Central memory CD8-positive, alpha-beta T cell (primary cell): ENCODE results near the gene NATD1.
A peak's percentile ranks its signal among the peaks of the same experiment; 100 is the strongest.

Source experiments
- ATAC-seq: fragments of 150-1000 bp; cut with Tn5 transposase; replicated peaks from 2 replicates; pipeline ENCODE4 v1.10.0; 2022; ENCODE audit warnings: mild to moderate bottlenecking, moderate FRiP score, moderate number of reproducible peaks; ENCODE audit not compliant: poor library complexity, severe bottlenecking; ENCODE audit errors: extremely low read depth
- DNase-seq, 2 donors: peaks; one replicate each; pipeline ENCODE4 v3.0.0; 2021; ENCODE audit warnings: low spot score in 2 of 2
- H3K27ac Mint-ChIP-seq: one replicate; pipeline ENCODE4 v1.8.0; 2022; ENCODE audit warnings: low read depth, mild to moderate bottlenecking, moderate library complexity, mixed read lengths
- H3K27me3 Mint-ChIP-seq: one replicate; pipeline ENCODE4 v1.8.0; 2022; ENCODE audit warnings: mixed read lengths
- H3K36me3 Mint-ChIP-seq: one replicate; pipeline ENCODE4 v1.8.0; 2022; ENCODE audit warnings: mild to moderate bottlenecking, moderate library complexity, mixed read lengths; ENCODE audit not compliant: insufficient read depth
- H3K4me1 Mint-ChIP-seq: one replicate; pipeline ENCODE4 v1.8.0; 2022; ENCODE audit warnings: mixed read lengths
- H3K4me3 Mint-ChIP-seq: one replicate; pipeline ENCODE4 v1.8.0; 2022; ENCODE audit warnings: mild to moderate bottlenecking, moderate library complexity, mixed read lengths
- H3K9me3 Mint-ChIP-seq: one replicate; pipeline ENCODE4 v1.8.0; 2022; ENCODE audit warnings: mixed read lengths

The NATD1 gene

DNA sequence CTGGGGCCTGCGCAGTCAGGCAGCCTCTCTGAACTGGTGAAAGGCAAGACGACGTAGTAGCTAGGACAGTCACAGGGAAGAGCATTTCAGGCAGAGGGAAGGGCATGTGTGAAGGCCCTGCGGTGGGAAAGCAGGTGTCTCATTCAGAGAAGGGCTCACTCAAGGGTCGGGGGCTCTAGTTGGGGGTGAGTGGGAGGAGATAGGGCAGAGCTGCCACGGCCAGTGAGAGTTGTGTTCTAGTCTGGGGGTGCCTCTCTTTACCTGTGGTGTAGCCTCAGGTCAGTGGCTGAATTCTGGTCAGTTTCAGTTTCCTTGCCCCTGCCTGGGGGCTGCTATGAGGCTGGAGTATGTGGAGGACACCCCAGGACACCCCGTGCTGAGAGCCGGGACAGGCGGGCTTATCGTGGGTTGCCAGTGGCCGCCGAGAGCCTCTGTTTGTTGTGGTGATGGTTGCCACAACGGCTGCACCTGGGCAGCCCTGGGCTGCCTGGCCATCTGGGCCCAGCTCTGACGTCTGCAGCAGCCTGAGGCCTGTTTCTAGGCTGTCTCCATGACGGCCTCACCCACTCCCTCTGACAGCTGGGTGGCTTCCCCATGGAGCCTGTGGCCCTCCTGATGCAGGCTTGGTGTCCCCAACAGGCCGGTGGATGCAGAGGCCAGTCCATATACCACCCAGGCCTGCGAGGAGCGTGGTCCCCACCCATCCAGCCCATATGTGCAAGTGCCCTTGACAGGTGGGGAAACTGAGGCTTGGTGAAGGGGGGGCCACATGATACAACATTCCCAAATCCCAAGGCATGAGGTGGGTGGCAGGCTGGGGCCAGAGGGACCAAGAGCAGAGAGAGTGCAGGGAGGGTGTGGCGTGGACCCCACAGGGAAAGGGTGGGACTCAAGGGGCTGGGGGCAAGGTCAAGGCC is 42.1 kb upstream of the NATD1 start:
- Mint-ChIP-seq H3K27me3 (no peaks in the 10 kb centered on the region), H3K27ac (peak overlapping the region; percentile 9), H3K36me3 (peaks cover 27% of the 10 kb centered on the region), H3K4me3 (peak overlapping the region; percentile 1), H3K9me3 (peaks cover 8% of the 10 kb centered on the region), H3K4me1 (peaks cover 51% of the 10 kb centered on the region)
- DNase-seq (no peak), ATAC-seq (peak; percentile 13)

GRCh38 chr17:21294321-21295035 is 41.3 kb upstream of the NATD1 start:
- H3K4me1 Mint-ChIP-seq = peaks cover 56% of the 10 kb centered on the region
- peaks cover 23% of the 10 kb centered on the region for H3K36me3 Mint-ChIP-seq
- ATAC-seq (no peak), DNase-seq (no peak)
- peak overlapping the region; percentile 80 for H3K27ac Mint-ChIP-seq
- no peaks in the 10 kb centered on the region for H3K27me3 Mint-ChIP-seq
- peak overlapping the region; percentile 1 for H3K4me3 Mint-ChIP-seq
- peaks cover 8% of the 10 kb centered on the region for H3K9me3 Mint-ChIP-seq

- Mint-ChIP-seq H3K4me1 (peaks cover 56% of the 10 kb centered on the region), H3K9me3 (peaks cover 8% of the 10 kb centered on the region), H3K27ac (peak overlapping the region; percentile 80), H3K4me3 (no peak overlapping the region), H3K36me3 (peaks cover 19% of the 10 kb centered on the region), H3K27me3 (no peaks in the 10 kb centered on the region)
- no peak for ATAC-seq
- DNase-seq = no peak
Measured at GRCh38 chr17:21293831-21294210, 40.6 kb upstream of the NATD1 start.

- Mint-ChIP-seq H3K27me3 (no peaks in the 10 kb centered on the region), H3K4me3 (no peak overlapping the region), H3K9me3 (peaks cover 8% of the 10 kb centered on the region), H3K4me1 (peaks cover 63% of the 10 kb centered on the region), H3K36me3 (peaks cover 19% of the 10 kb centered on the region), H3K27ac (peak overlapping the region; percentile 80)
- ATAC-seq (no peak), DNase-seq (no peak)
Measured at GRCh38 chr17:21292867-21293830, 39.9 kb upstream of the NATD1 start.

- peak overlapping the region; percentile 96 for H3K27ac Mint-ChIP-seq
- no peak overlapping the region for H3K4me3 Mint-ChIP-seq
- H3K9me3 Mint-ChIP-seq = peaks cover 8% of the 10 kb centered on the region
- ATAC-seq (no peak), DNase-seq (no peak)
- peaks cover 73% of the 10 kb centered on the region for H3K4me1 Mint-ChIP-seq
- peaks cover 28% of the 10 kb centered on the region for H3K36me3 Mint-ChIP-seq
- H3K27me3 Mint-ChIP-seq = no peaks in the 10 kb centered on the region
Measured at GRCh38 chr17:21291862-21292261, 38.7 kb upstream of the NATD1 start.

DNA sequence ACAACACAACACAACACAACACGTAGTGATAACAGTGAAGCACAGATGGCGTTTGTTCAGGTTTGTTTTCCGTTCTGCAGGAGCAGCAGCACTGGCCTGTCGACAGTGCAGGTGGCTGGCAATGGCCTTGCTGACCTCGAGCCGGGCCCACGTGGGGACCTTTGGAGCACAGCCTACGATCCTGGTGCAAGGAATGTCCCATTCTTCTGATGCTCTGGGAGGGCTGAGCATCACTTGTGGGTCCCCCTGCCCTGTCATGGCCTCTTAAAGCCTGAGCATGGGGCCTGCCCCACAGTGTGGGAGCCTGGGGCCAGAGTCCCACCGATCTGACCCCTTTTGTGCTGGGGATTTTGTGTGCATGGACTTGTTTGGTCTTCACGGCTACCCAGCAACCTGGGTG is 38.1 kb upstream of the NATD1 start:
- DNase-seq (no peak), ATAC-seq (no peak)
- H3K9me3 Mint-ChIP-seq = peaks cover 8% of the 10 kb centered on the region
- peaks cover 31% of the 10 kb centered on the region for H3K36me3 Mint-ChIP-seq
- no peak overlapping the region for H3K4me3 Mint-ChIP-seq
- peaks cover 73% of the 10 kb centered on the region for H3K4me1 Mint-ChIP-seq
- no peaks in the 10 kb centered on the region for H3K27me3 Mint-ChIP-seq
- H3K27ac Mint-ChIP-seq = peak overlapping the region; percentile 96

GRCh38 chr17:21289902-21290571 is 36.8 kb upstream of the NATD1 start:
- DNase-seq (no peak), ATAC-seq (no peak)
- no peak overlapping the region for H3K4me3 Mint-ChIP-seq
- no peaks in the 10 kb centered on the region for H3K27me3 Mint-ChIP-seq
- H3K27ac Mint-ChIP-seq = peak overlapping the region; percentile 96
- peaks cover 8% of the 10 kb centered on the region for H3K9me3 Mint-ChIP-seq
- peaks cover 85% of the 10 kb centered on the region for H3K4me1 Mint-ChIP-seq
- H3K36me3 Mint-ChIP-seq = peaks cover 36% of the 10 kb centered on the region

- Mint-ChIP-seq H3K27me3 (no peaks in the 10 kb centered on the region), H3K4me3 (peak overlapping the region; percentile 95), H3K36me3 (peaks cover 36% of the 10 kb centered on the region), H3K9me3 (peaks cover 5% of the 10 kb centered on the region), H3K4me1 (peaks cover 78% of the 10 kb centered on the region), H3K27ac (peak overlapping the region; percentile 96)
- DNase-seq = no peak
- no peak for ATAC-seq
Measured at GRCh38 chr17:21289175-21289901, 36.1 kb upstream of the NATD1 start.

DNA sequence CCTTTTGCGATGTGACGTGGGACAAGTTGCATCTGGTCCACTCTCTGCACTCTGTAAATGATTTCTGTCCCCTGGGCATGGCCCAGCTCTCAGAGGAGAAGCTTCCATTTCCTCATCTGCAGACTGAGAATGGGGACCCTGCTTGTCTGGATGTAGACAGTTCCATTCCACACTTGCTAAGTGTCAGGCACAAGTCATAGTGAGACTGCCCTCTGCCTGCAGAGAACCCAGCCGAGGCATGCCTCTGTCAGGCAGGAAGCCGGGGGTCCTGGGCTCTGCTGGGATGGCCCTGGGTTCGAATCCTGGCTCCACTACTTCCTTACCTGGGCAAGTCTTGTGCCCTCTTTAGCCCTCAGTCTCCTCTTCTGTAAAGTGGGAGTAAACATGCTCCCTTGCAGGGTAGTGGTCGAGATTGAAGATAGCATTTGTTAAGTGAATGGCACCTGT is 35.4 kb upstream of the NATD1 start:
- peaks cover 37% of the 10 kb centered on the region for H3K36me3 Mint-ChIP-seq
- DNase-seq = no peak
- H3K27ac Mint-ChIP-seq = peak overlapping the region; percentile 96
- H3K27me3 Mint-ChIP-seq = no peaks in the 10 kb centered on the region
- peaks cover 5% of the 10 kb centered on the region for H3K9me3 Mint-ChIP-seq
- ATAC-seq = no peak
- peaks cover 73% of the 10 kb centered on the region for H3K4me1 Mint-ChIP-seq
- peak overlapping the region; percentile 95 for H3K4me3 Mint-ChIP-seq

DNA sequence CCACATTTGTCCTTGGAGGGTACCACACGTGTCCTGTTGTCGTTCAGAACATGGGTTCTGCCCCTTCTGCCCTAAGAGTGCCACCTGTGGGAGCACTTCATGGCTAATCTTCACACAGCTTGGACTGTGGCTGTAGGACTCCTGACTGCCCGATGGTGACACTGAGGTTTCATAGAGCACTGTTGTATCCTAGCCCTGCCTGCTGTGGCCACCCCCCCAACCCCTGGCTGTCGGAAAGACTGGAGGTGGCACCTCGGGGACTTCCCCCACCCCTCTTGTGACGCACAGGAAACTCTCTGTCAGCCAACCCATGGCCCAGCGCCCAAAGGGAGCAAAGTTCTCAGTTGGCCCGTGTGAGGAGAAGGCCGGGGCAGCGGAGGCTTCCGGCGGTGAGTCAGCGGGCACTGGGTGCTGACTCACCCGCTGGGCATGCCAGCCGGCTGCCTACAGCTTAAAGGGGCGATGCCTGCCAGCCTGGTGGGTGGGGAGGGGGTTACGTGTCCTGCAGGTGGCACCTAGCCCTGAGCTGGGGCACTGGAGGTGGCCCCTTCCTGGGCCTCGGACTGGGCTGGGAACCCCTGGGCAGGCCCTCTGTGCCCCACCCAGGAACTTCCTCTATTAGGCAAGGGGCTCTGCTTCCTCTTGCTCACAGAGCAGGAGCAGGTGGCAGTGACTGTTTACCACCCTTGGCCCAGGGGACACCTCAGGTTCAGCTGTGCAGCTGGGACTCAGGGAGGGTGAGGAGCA is 34.7 kb upstream of the NATD1 start:
- Mint-ChIP-seq H3K4me1 (peaks cover 67% of the 10 kb centered on the region), H3K36me3 (peaks cover 39% of the 10 kb centered on the region), H3K9me3 (peaks cover 5% of the 10 kb centered on the region), H3K4me3 (peak overlapping the region; percentile 95), H3K27ac (peak overlapping the region; percentile 96), H3K27me3 (no peaks in the 10 kb centered on the region)
- ATAC-seq (peak; percentile 81), DNase-seq (peak; percentile 88 to 95)
